AG10803 (cell line): ENCODE data around the gene CREBBP.

Source experiments
- DNase-seq: peaks from one replicate; pipeline ENCODE4 v3.0.0; 2010; ENCODE audit warnings: low read depth
- H3K4me3 ChIP-seq: 2 replicates; pipeline ENCODE4 v1.5.1; 2011; ENCODE audit warnings: mild to moderate bottlenecking, low read length, control low read depth
- CTCF ChIP-seq: conservative IDR thresholded peaks from 2 replicates; pipeline ENCODE4 v1.5.1; 2011; ENCODE audit warnings: mild to moderate bottlenecking, low read length, control low read depth, inconsistent platforms

Gene CREBBP

GRCh38 chr16:3751878-3752277 is 128.6 kb downstream of the CREBBP start:
- H3K4me3 ChIP-seq, result no peak overlapping the region
- DNase-seq, result no peak
- no peak for TF ChIP-seq CTCF

DNA sequence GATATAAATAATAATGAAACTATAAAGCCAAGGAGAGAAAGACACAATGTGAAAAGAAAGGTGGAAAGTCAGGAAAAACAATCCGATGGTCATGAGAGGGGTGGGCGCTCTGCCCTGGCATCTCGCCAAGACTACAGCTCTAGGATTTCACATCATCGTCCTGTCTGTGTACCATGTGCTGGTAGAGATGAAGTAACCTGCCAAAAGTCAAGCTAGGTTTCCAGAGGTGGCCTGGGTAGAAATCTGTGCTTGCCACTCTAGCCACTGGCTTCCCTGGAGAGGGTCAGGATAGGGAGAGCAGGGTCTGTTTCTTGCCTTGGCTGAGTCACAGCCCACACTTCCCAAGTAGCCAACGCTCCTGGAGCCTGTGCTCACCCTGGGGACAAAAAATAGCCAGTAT is 132.2 kb downstream of the CREBBP start:
- H3K4me3 ChIP-seq, result no peak overlapping the region
- TF ChIP-seq CTCF, result no peak
- no peak for DNase-seq

GRCh38 chr16:3745751-3746355 is 134.7 kb downstream of the CREBBP start:
- TF ChIP-seq CTCF, result no peak
- H3K4me3 ChIP-seq, result no peak overlapping the region
- no peak for DNase-seq

DNA sequence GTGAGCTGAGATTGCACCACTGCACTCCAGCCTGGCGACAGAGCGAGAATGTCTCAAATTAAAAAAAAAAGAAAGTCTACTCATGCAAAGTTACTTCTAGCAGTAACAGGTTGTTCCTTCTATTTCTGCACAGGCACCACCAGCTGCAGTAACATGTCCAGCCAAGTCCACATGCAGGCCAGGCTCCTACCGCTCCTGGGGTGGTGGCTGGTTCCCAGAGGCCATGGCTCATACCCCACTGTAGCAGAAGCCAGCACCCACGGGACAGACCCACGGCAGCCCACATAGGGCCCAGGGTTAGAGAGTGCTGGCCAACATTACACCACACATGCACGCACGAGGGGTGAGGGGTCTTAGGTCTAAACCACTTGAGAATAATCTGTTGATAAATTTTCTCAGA is 136.5 kb downstream of the CREBBP start:
- TF ChIP-seq CTCF, result no peak
- no peak overlapping the region for H3K4me3 ChIP-seq
- DNase-seq, result no peak

GRCh38 chr16:3740934-3741333 is 139.6 kb downstream of the CREBBP start:
- DNase-seq, result no peak
- TF ChIP-seq CTCF, result no peak
- H3K4me3 ChIP-seq, result no peak overlapping the region

- no peak for TF ChIP-seq CTCF
- DNase-seq, result no peak
- no peak overlapping the region for H3K4me3 ChIP-seq
Measured at GRCh38 chr16:3740186-3740585, 140.3 kb downstream of the CREBBP start.

DNA sequence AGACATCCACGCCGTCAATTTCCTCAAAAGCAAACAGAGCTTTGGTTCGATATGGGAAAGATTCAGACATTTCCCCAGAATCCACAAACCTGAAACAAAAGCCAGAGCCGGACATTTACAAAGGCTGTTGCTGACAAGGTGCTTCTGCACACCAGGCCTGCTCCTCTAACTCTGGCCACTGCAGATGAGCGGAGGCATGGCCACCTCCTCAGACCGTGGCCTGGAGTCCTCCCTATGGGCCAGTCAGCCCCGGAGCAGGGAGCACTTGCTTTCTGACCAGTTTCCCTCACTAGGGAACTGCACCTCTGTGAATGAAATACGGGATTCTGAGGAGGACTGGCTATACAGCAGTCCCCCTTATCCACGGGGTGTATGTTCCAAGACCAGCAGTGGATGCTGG is 140.9 kb downstream of the CREBBP start:
- no peak for DNase-seq
- no peak overlapping the region for H3K4me3 ChIP-seq
- TF ChIP-seq CTCF, result no peak
